Liver (tissue), 9 donors: Measurements from ENCODE around the gene ZNF471. TPM values are rescaled to one million over a fixed set of nuclear protein-coding genes. Genes with fewer than 3 reads are reported as not detected.

Source experiments
- DNase-seq: peaks from one replicate; pipeline ENCODE4 v3.0.0-alpha.2; 2017; ENCODE audit warnings: low spot score
- H3K27ac ChIP-seq, 2 donors: one replicate each; pipeline ENCODE4 v1.7.0; 2013; ENCODE audit warnings: inconsistent platforms in 2 of 2, low read length in 2 of 2, control low read depth in 1 of 2, low read depth in 1 of 2, mild to moderate bottlenecking in 1 of 2
- H3K27me3 ChIP-seq, 4 donors: one replicate each; pipeline versions ENCODE4 v1.6.1 to v1.7.0; 2013; ENCODE audit warnings: low read length in 3 of 4, inconsistent platforms in 1 of 4, mild to moderate bottlenecking in 1 of 4, moderate library complexity in 1 of 4; ENCODE audit not compliant: control insufficient read depth in 4 of 4, insufficient read depth in 4 of 4
- H3K36me3 ChIP-seq, 4 donors: one replicate each; pipeline versions ENCODE4 v1.6.1 to v1.7.0; 2013; ENCODE audit warnings: low read length in 3 of 4, mild to moderate bottlenecking in 3 of 4, low read depth in 1 of 4, moderate library complexity in 1 of 4; ENCODE audit not compliant: control insufficient read depth in 4 of 4, insufficient read depth in 3 of 4
- H3K4me1 ChIP-seq, 4 donors: one replicate each; pipeline versions ENCODE4 v1.6.1 to v1.7.0; 2013; ENCODE audit warnings: low read length in 3 of 4, mild to moderate bottlenecking in 3 of 4, moderate library complexity in 1 of 4; ENCODE audit not compliant: control insufficient read depth in 4 of 4, insufficient read depth in 4 of 4
- H3K4me3 ChIP-seq, 3 donors: one replicate each; pipeline versions ENCODE4 v1.6.1 to v1.7.0; 2013; ENCODE audit warnings: low read length in 3 of 3, control low read depth in 1 of 3, low read depth in 1 of 3, mild to moderate bottlenecking in 1 of 3
- H3K9ac ChIP-seq, 2 donors: one replicate each; pipeline ENCODE4 v1.7.0; 2013; ENCODE audit warnings: low read length in 2 of 2, mild to moderate bottlenecking in 2 of 2, moderate library complexity in 2 of 2, control low read depth in 1 of 2, low read depth in 1 of 2
- H3K9me3 ChIP-seq, 4 donors: one replicate each; pipeline versions ENCODE4 v1.6.1 to v1.7.0; 2013; ENCODE audit warnings: low read length in 3 of 4; ENCODE audit not compliant: control insufficient read depth in 4 of 4
- EGR1 ChIP-seq, 2 donors: IDR thresholded peaks; 2 replicates each; pipeline ENCODE4 v1.6.1; 2016 to 2018; ENCODE audit warnings: antibody characterized with exemption in 2 of 2, low read depth in 2 of 2
- FOXA1 ChIP-seq: IDR thresholded peaks from 2 replicates; pipeline ENCODE4 v1.6.1; 2016; ENCODE audit warnings: antibody characterized with exemption
- FOXA2 ChIP-seq: IDR thresholded peaks from 2 replicates; pipeline ENCODE4 v1.6.1; 2016; ENCODE audit warnings: antibody characterized with exemption
- GABPA ChIP-seq, 2 donors: IDR thresholded peaks in 1 of 2; conservative IDR thresholded peaks in 1 of 2; 2 replicates each; pipeline ENCODE4 v1.6.1; 2016; ENCODE audit warnings: antibody characterized with exemption in 2 of 2, mild to moderate bottlenecking in 1 of 2, moderate library complexity in 1 of 2
- HNF4A ChIP-seq, 2 donors: conservative IDR thresholded peaks; 2 replicates each; pipeline ENCODE4 v1.6.1; 2016; ENCODE audit warnings: antibody characterized with exemption in 2 of 2, mild to moderate bottlenecking in 2 of 2
- JUND ChIP-seq, 2 donors: IDR thresholded peaks; 2 replicates each; pipeline ENCODE4 v1.6.1; 2016; ENCODE audit warnings: antibody characterized with exemption in 2 of 2
- RAD21 ChIP-seq, 2 donors: IDR thresholded peaks; 2 replicates each; pipeline ENCODE4 v1.6.1; 2016; ENCODE audit warnings: antibody characterized with exemption in 2 of 2, mild to moderate bottlenecking in 2 of 2
- RXRA ChIP-seq, 2 donors: IDR thresholded peaks; 2 replicates each; pipeline ENCODE4 v1.6.1; 2017 to 2018; ENCODE audit warnings: antibody characterized with exemption in 2 of 2, mild to moderate bottlenecking in 1 of 2
- SP1 ChIP-seq: IDR thresholded peaks from 2 replicates; pipeline ENCODE4 v1.6.1; 2018; ENCODE audit warnings: antibody characterized with exemption, mild to moderate bottlenecking
- TAF1 ChIP-seq: conservative IDR thresholded peaks from 2 replicates; pipeline ENCODE4 v1.6.1; 2016; ENCODE audit warnings: antibody characterized with exemption, mild to moderate bottlenecking
- YY1 ChIP-seq: IDR thresholded peaks from 2 replicates; pipeline ENCODE4 v1.6.1; 2016; ENCODE audit warnings: antibody characterized with exemption, mild to moderate bottlenecking
- WGBS: extraction: QIAGEN DNeasy Blood & Tissue Kit; methylation state at CpG from one replicate; pipeline ENCODE4 v1.1.7; 2013; 5-methylcytosine and 5-hydroxymethylcytosine counted together
- polyA plus RNA-seq, 2 donors: library from polyadenylated mRNA; stranded (reverse) in 1 of 2; unstranded in 1 of 2; fragments of 200-250 nt in 1 of 2; fragments of >200 nt in 1 of 2; fragmentation: Nextera tagmentation in 1 of 2; extraction: Ambion mirVana in 1 of 2; gene quantifications; one replicate each; pipeline versions ENCODE4 v1.2.1 to v1.2.3, GENCODE V29; 2013 to 2015
- total RNA-seq, 2 donors: library from RNA; depleted of rRNA; stranded (reverse); fragments of >200 nt; gene quantifications; one replicate each; pipeline ENCODE4 v1.2.3, GENCODE V29; 2014
- TF ChIP-seq, protein P1 (sequence below): IDR thresholded peaks from 2 replicates; pipeline ENCODE4 v1.6.1; 2016; ENCODE audit warnings: antibody characterized with exemption, mild to moderate bottlenecking
- TF ChIP-seq, protein P2 (sequence below): IDR thresholded peaks from 2 replicates; pipeline ENCODE4 v1.6.1; 2016; ENCODE audit warnings: antibody characterized with exemption
- TF ChIP-seq, protein P3 (sequence below): fragments of 150-350 bp; IDR thresholded peaks from 2 replicates; pipeline ENCODE4 v1.5.1; 2017; ENCODE audit warnings: improper control_type of control experiment, low read depth, low read length; ENCODE audit not compliant: missing input control
- TF ChIP-seq, protein P4 (sequence below): IDR thresholded peaks from 2 replicates; pipeline ENCODE4 v1.6.1; 2016; ENCODE audit warnings: antibody characterized with exemption
- TF ChIP-seq, protein P5 (sequence below): IDR thresholded peaks from 2 replicates; pipeline ENCODE4 v1.6.1; 2016; ENCODE audit warnings: antibody characterized with exemption
- donor health status: healthy.
- donor health status: healthy.
- donor health status: healthy.
- donor health status: healthy.
- donor health status: healthy.

ZNF471 gene
- total and polyA plus RNA-seq, 4 donors, result 0.77 to 2.3 (median 0.96) TPM

DNA sequence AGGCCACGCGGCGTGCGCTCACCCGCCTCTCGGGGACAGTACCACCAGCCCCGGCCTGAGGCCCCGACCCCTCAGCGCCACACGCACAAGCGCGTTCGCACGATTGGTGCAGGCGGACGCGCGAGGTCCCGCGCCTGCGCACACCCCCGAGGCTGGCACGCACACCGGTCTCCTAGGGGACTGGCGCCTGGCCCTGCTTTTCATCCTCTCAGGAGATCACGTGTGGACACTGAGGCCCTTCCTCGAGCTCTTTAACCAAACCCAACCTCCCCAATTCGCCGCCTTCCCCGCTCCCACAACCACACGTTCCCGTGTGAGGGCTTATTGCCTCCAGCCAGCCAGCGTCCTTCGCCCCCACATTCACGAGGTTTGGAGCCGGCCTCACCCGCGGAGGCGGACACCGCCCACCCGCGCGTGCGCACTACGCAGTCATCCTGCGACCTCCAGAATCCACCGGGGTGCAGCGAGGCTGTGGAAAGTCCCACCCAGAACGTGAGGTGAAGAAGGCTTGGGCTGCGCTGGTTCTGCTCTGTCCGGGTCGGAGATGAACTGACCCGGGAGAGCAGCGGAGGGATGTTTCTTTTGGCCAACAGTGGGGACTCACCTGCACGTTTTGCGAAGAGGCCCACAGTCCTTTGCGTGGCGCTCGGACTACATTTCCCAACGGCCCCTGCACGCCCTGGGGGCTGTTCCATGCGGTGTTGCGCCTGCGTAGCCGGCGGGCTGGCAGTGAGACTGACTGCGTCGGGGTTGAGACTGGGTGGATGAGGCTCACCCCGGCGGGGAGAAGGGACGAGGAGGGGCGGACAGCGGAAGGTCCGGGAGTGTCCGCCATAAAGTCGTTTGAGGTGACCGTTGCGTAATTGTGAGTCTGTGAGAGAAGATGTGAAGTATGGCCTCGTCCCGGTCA lies 30.0 kb upstream of the ZNF471 start:
- Histone ChIP-seq H3K4me3 (peak overlapping the region; percentile 53 to 56 (median 55)), H3K9ac (no peak overlapping the region), H3K9me3 (peaks cover 6 to 56% (median 42%) of the 10 kb centered on the region in 4 donors), H3K36me3 (no peaks in the 10 kb centered on the region), H3K27me3 (peaks cover 0 to 4% (median 0%) of the 10 kb centered on the region in 4 donors), H3K4me1 (peaks cover 0 to 2% (median 0%) of the 10 kb centered on the region in 4 donors), H3K27ac (peak overlapping the region; percentile 75 to 84)
- TF ChIP-seq, protein P1, sequence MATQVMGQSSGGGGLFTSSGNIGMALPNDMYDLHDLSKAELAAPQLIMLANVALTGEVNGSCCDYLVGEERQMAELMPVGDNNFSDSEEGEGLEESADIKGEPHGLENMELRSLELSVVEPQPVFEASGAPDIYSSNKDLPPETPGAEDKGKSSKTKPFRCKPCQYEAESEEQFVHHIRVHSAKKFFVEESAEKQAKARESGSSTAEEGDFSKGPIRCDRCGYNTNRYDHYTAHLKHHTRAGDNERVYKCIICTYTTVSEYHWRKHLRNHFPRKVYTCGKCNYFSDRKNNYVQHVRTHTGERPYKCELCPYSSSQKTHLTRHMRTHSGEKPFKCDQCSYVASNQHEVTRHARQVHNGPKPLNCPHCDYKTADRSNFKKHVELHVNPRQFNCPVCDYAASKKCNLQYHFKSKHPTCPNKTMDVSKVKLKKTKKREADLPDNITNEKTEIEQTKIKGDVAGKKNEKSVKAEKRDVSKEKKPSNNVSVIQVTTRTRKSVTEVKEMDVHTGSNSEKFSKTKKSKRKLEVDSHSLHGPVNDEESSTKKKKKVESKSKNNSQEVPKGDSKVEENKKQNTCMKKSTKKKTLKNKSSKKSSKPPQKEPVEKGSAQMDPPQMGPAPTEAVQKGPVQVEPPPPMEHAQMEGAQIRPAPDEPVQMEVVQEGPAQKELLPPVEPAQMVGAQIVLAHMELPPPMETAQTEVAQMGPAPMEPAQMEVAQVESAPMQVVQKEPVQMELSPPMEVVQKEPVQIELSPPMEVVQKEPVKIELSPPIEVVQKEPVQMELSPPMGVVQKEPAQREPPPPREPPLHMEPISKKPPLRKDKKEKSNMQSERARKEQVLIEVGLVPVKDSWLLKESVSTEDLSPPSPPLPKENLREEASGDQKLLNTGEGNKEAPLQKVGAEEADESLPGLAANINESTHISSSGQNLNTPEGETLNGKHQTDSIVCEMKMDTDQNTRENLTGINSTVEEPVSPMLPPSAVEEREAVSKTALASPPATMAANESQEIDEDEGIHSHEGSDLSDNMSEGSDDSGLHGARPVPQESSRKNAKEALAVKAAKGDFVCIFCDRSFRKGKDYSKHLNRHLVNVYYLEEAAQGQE, result no peak
- TF ChIP-seq JUND (IDR thresholded peaks at IDR 0.05), result no peak
- no peak for TF ChIP-seq TAF1
- TF ChIP-seq RAD21 (IDR thresholded peaks at IDR 0.05), result peak in 1 of 2 donors; percentile 28
- TF ChIP-seq, protein P2, sequence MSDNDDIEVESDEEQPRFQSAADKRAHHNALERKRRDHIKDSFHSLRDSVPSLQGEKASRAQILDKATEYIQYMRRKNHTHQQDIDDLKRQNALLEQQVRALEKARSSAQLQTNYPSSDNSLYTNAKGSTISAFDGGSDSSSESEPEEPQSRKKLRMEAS, result peak; percentile 90
- TF ChIP-seq SP1, result no peak
- TF ChIP-seq FOXA1, result no peak
- TF ChIP-seq, protein P3, sequence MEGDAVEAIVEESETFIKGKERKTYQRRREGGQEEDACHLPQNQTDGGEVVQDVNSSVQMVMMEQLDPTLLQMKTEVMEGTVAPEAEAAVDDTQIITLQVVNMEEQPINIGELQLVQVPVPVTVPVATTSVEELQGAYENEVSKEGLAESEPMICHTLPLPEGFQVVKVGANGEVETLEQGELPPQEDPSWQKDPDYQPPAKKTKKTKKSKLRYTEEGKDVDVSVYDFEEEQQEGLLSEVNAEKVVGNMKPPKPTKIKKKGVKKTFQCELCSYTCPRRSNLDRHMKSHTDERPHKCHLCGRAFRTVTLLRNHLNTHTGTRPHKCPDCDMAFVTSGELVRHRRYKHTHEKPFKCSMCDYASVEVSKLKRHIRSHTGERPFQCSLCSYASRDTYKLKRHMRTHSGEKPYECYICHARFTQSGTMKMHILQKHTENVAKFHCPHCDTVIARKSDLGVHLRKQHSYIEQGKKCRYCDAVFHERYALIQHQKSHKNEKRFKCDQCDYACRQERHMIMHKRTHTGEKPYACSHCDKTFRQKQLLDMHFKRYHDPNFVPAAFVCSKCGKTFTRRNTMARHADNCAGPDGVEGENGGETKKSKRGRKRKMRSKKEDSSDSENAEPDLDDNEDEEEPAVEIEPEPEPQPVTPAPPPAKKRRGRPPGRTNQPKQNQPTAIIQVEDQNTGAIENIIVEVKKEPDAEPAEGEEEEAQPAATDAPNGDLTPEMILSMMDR, result no peak
- no peak for TF ChIP-seq FOXA2
- peak in 1 of 2 donors; percentile 78 for TF ChIP-seq GABPA (IDR thresholded peaks at IDR 0.05 in 1 of 2, conservative IDR thresholded peaks at IDR 0.05 in 1 of 2)
- TF ChIP-seq, protein P4, sequence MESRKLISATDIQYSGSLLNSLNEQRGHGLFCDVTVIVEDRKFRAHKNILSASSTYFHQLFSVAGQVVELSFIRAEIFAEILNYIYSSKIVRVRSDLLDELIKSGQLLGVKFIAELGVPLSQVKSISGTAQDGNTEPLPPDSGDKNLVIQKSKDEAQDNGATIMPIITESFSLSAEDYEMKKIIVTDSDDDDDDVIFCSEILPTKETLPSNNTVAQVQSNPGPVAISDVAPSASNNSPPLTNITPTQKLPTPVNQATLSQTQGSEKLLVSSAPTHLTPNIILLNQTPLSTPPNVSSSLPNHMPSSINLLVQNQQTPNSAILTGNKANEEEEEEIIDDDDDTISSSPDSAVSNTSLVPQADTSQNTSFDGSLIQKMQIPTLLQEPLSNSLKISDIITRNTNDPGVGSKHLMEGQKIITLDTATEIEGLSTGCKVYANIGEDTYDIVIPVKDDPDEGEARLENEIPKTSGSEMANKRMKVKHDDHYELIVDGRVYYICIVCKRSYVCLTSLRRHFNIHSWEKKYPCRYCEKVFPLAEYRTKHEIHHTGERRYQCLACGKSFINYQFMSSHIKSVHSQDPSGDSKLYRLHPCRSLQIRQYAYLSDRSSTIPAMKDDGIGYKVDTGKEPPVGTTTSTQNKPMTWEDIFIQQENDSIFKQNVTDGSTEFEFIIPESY, result peak; percentile 89
- TF ChIP-seq YY1, result peak; percentile 79
- TF ChIP-seq HNF4A (conservative IDR thresholded peaks at IDR 0.05), result peak in 1 of 2 donors; percentile 4
- TF ChIP-seq RXRA (IDR thresholded peaks at IDR 0.05), result peak; percentile 57 to 73
- TF ChIP-seq EGR1 (IDR thresholded peaks at IDR 0.05; ENCODE audit: low read depth in 2 of 2), result peak; percentile 18 to 59
- TF ChIP-seq, protein P5, sequence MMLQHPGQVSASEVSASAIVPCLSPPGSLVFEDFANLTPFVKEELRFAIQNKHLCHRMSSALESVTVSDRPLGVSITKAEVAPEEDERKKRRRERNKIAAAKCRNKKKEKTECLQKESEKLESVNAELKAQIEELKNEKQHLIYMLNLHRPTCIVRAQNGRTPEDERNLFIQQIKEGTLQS, result no peak
- DNase-seq, result peak; percentile 86
- 3% methylated on average over 80 of the region's 80 CpGs for WGBS
